ENCODE data around the gene CMTR1. TPM values are rescaled to one million over a fixed set of nuclear protein-coding genes. Genes with fewer than 3 reads are reported as not detected.
A peak's percentile ranks its signal among the peaks of the same experiment; 100 is the strongest.

CMTR1 gene
- total and polyA plus RNA-seq, 10 of the 15 experiments (the other 5 are each of a cell fraction or from before 2014, with no cell fraction given): 2.7 to 67.0 (median 46.2) TPM

GRCh38 chr6:37493661-37493995 is 60.6 kb downstream of the CMTR1 start:
- ChIA-PET CTCF (interaction anchor here (3.5 to 7.8 kb wide), 2 partner anchors 24 to 72 kb away, joined by 22 to 97 read pairs; no protein-coding TSS in a partner anchor), POLR2A (interaction anchor here (0.7 to 6.3 kb wide), 3 partner anchors 63 to 115 kb away, joined by 4 to 53 read pairs (median 40); no protein-coding TSS in a partner anchor), SMC1A (ENCODE audit: uncharacterized antibody, unreplicated experiment) (interaction anchor here (2.1 kb wide), 1 partner anchor 71 kb away, joined by 15 read pairs; no protein-coding TSS in a partner anchor), RAD21 (ENCODE audit: unreplicated experiment) (interaction anchor here (2.2 to 3.7 kb wide), 3 partner anchors 45 to 72 kb away, joined by 12 to 30 read pairs (median 23); no protein-coding TSS in a partner anchor)
- 93% methylated on average over 9 of the region's 9 CpGs for WGBS (ENCODE audit: insufficient coverage, insufficient replicate concordance, low lambda C conversion rate, missing lambda C conversion rate)
- Histone ChIP-seq H3K4me3 (no peak overlapping the region), H3K27me3 (replicated peaks in 1 of 2; ENCODE audit: control insufficient read depth in 2 of 2, insufficient read depth in 2 of 2, low read length in 1 of 2) (no peaks in the 10 kb centered on the region), H4K20me1 (ENCODE audit: control insufficient read depth, insufficient read depth) (no peaks in the 10 kb centered on the region), H3K4me2 (ENCODE audit: control insufficient read depth, insufficient read depth) (no peak overlapping the region), H3K27ac (ENCODE audit: control insufficient read depth, insufficient read depth) (peak overlapping the region; percentile 19), H3K4me1 (ENCODE audit: control insufficient read depth, insufficient read depth, low read length) (peaks cover 67% of the 10 kb centered on the region), H3K9me3 (replicated peaks; ENCODE audit: control insufficient read depth, insufficient read depth, low read length) (no peaks in the 10 kb centered on the region; the same call in 2 of the 3 replicates), H3K79me2 (ENCODE audit: control insufficient read depth, insufficient read depth, low read length) (peaks cover 53% of the 10 kb centered on the region), H3K9ac (ENCODE audit: control insufficient read depth, insufficient read depth, low read length) (no peak overlapping the region), H3K36me3 (ENCODE audit: control insufficient read depth in 2 of 2, insufficient read depth in 2 of 2, low read length in 1 of 2) (peaks cover 0 to 4% of the 10 kb centered on the region in 2 experiments; a peak in 1 of 4 replicates), H2AFZ (ENCODE audit: control insufficient read depth, low read depth, low read length) (no peak overlapping the region)
- ATAC-seq: no peak
- FAIRE-seq: no peak
- intact Hi-C loops (cut with micrococcal nuclease; ENCODE audit: unreplicated experiment): no loop called here
- DNase-seq (ENCODE audit: low read depth, low spot score): no peak
- BruUV-seq (replicated peaks): no TSS peak
- in situ Hi-C loops (cut with MboI): loop anchor here (10.0 kb wide), 1 partner anchor 61 kb away; no protein-coding TSS in a partner anchor
- no peak for TF ChIP-seq TCF7 (IDR thresholded peaks at IDR 0.05; ENCODE audit: borderline replicate concordance)
- TF ChIP-seq NRF1 (conservative IDR thresholded peaks at IDR 0.05; ENCODE audit: low read depth, low read length): no peak
- TF ChIP-seq PML (IDR thresholded peaks at IDR 0.05; ENCODE audit: low read length): no peak
- TF ChIP-seq KAT2A (conservative IDR thresholded peaks at IDR 0.05; ENCODE audit: control insufficient read depth, low read depth, low read length): no peak
- TF ChIP-seq BCLAF1 (IDR thresholded peaks at IDR 0.05): no peak
- TF ChIP-seq ZNF687 (IDR thresholded peaks at IDR 0.05): no peak
- no peak for TF ChIP-seq SREBF1 (IDR thresholded peaks at IDR 0.05; ENCODE audit: low read length)
- no peak for TF ChIP-seq REST (IDR thresholded peaks at IDR 0.05; ENCODE audit: low read depth, low read length)
- TF ChIP-seq EP300 (IDR thresholded peaks at IDR 0.05; ENCODE audit: borderline replicate concordance in 1 of 2, control insufficient read depth in 1 of 2, low read depth in 2 of 2, low read length in 2 of 2): no peak
- no peak for TF ChIP-seq NBN (IDR thresholded peaks at IDR 0.05)
- TF ChIP-seq ZZZ3 (IDR thresholded peaks at IDR 0.05; ENCODE audit: control insufficient read depth, insufficient read length, low read depth): no peak
- no peak for TF ChIP-seq IKZF1 (conservative IDR thresholded peaks at IDR 0.05)

Measured in GM12878 (cell line).